Activated CD4-positive, alpha-beta T cell treated with anti-CD3 and anti-CD28 coated beads for 4 hours (primary cell): Measurements from ENCODE around the gene HSPB6.

ENCODE experiments used
- DNase-seq, 2 donors: peaks; one replicate each; pipeline ENCODE4 v3.0.0-alpha.2; 2020

HSPB6 gene

GRCh38 chr19:35714601-35715354 lies 42.1 kb downstream of the HSPB6 start:
- no peak for DNase-seq

- DNase-seq, result no peak
Measured at GRCh38 chr19:35713904-35714495, 42.8 kb downstream of the HSPB6 start.

- no peak for DNase-seq
Measured at GRCh38 chr19:35713506-35713850, 43.4 kb downstream of the HSPB6 start.

GRCh38 chr19:35712567-35713505 lies 44.0 kb downstream of the HSPB6 start:
- peak; percentile 41 to 50 for DNase-seq

GRCh38 chr19:35710784-35711723 lies 45.8 kb downstream of the HSPB6 start:
- peak; percentile 43 to 54 for DNase-seq

- no peak for DNase-seq
Measured at GRCh38 chr19:35708391-35708790, 48.4 kb downstream of the HSPB6 start.
